Skin of body (tissue), 2 donors: ENCODE measurements around the gene ANKRD53. TPM values are rescaled to one million over a fixed set of nuclear protein-coding genes. Genes with fewer than 3 reads are reported as not detected.
"Not testable (repeated sequence)": the region's sequence is repeated elsewhere in the genome, so short reads cannot be mapped to it uniquely, and the experiment has no call there.

Experiments used
- DNase-seq: peaks from one replicate; lab custom pipeline; 2025; lab: John Stamatoyannopoulos, UW
- total RNA-seq: library from RNA; depleted of rRNA; stranded (reverse); fragments of >200 nt; gene quantifications from one replicate; pipeline ENCODE4 v1.2.3, GENCODE V29; 2014

ANKRD53 gene
- total RNA-seq, 1 donor from 2014 or later: 2.1 TPM

- no peak for DNase-seq
Observed at GRCh38 chr2:70988726-70989648, 10.6 kb downstream of the ANKRD53 start.

GRCh38 chr2:70990216-70990615, 11.8 kb downstream of the ANKRD53 start:
- DNase-seq: no peak

- DNase-seq: no peak
Observed at GRCh38 chr2:70991142-70991541, 12.7 kb downstream of the ANKRD53 start.

- DNase-seq: no peak
Observed at GRCh38 chr2:70991742-70992141, 13.3 kb downstream of the ANKRD53 start.

- no peak for DNase-seq
Observed at GRCh38 chr2:70992945-70993853, 14.8 kb downstream of the ANKRD53 start.

GRCh38 chr2:70994009-70994698, 15.7 kb downstream of the ANKRD53 start:
- no peak for DNase-seq

- peak; percentile 66 for DNase-seq
Observed at GRCh38 chr2:70994699-70995425, 16.4 kb downstream of the ANKRD53 start, which contains the start of gene TEX261. Gene TEX261 (minus strand): TSS chr2:70994873. CDS start chr2:70994757, 116 bp downstream.

GRCh38 chr2:70995426-70995729, 16.9 kb downstream of the ANKRD53 start:
- no peak for DNase-seq

- not testable (repeated sequence) for DNase-seq
Observed at GRCh38 chr2:70998885-70999284, 20.5 kb downstream of the ANKRD53 start.

GRCh38 chr2:70999362-70999761, 20.9 kb downstream of the ANKRD53 start:
- DNase-seq: no peak

GRCh38 chr2:70999931-71000330, 21.5 kb downstream of the ANKRD53 start:
- DNase-seq: not testable (repeated sequence)

- DNase-seq: no peak
Observed at GRCh38 chr2:71000780-71001591, 22.6 kb downstream of the ANKRD53 start.

GRCh38 chr2:71001592-71001927, 23.1 kb downstream of the ANKRD53 start:
- no peak for DNase-seq

GRCh38 chr2:71001981-71002570, 23.6 kb downstream of the ANKRD53 start:
- no peak for DNase-seq

GRCh38 chr2:71003396-71003795, 25.0 kb downstream of the ANKRD53 start:
- DNase-seq: no peak

GRCh38 chr2:71003966-71004755, 25.7 kb downstream of the ANKRD53 start:
- DNase-seq: no peak

GRCh38 chr2:71004857-71005256, 26.4 kb downstream of the ANKRD53 start:
- DNase-seq: no peak

- no peak for DNase-seq
Observed at GRCh38 chr2:71005271-71006202, 27.1 kb downstream of the ANKRD53 start.
